ENCODE data around the gene DLL1.

DLL1 gene

GRCh38 chr6:170289951-170290295, 955 bp downstream of the DLL1 start:
- peak overlapping the region; percentile 85 for H3K4me3 Mint-ChIP-seq
- H3K27me3 Mint-ChIP-seq = peaks cover 41% of the 10 kb centered on the region
- no peak overlapping the region for H3K27ac Mint-ChIP-seq
- H3K36me3 Mint-ChIP-seq (ENCODE audit: low read depth) = peaks cover 6% of the 10 kb centered on the region
- peaks cover 32% of the 10 kb centered on the region for H3K4me1 Mint-ChIP-seq (ENCODE audit: low read depth)
- H3K9me3 Mint-ChIP-seq = no peaks in the 10 kb centered on the region

GRCh38 chr6:170289180-170289931, 1.5 kb downstream of the DLL1 start:
- Mint-ChIP-seq H3K4me3 (peak overlapping the region; percentile 80), H3K4me1 (ENCODE audit: low read depth) (peaks cover 28% of the 10 kb centered on the region), H3K9me3 (no peaks in the 10 kb centered on the region), H3K27me3 (peaks cover 35% of the 10 kb centered on the region), H3K27ac (no peak overlapping the region), H3K36me3 (ENCODE audit: low read depth) (peaks cover 6% of the 10 kb centered on the region)

- Mint-ChIP-seq H3K9me3 (no peaks in the 10 kb centered on the region), H3K4me3 (peak overlapping the region; percentile 80), H3K4me1 (ENCODE audit: low read depth) (peaks cover 28% of the 10 kb centered on the region), H3K27me3 (peaks cover 30% of the 10 kb centered on the region), H3K27ac (peak overlapping the region; percentile 38), H3K36me3 (ENCODE audit: low read depth) (peaks cover 6% of the 10 kb centered on the region)
These were observed 2.1 kb downstream of the DLL1 start for GRCh38 chr6:170288852-170289179.

GRCh38 chr6:170288091-170288631, 2.7 kb downstream of the DLL1 start:
- Mint-ChIP-seq H3K4me3 (peak overlapping the region; percentile 80), H3K27ac (peak overlapping the region; percentile 38), H3K27me3 (peaks cover 23% of the 10 kb centered on the region), H3K9me3 (no peaks in the 10 kb centered on the region), H3K36me3 (ENCODE audit: low read depth) (peaks cover 6% of the 10 kb centered on the region), H3K4me1 (ENCODE audit: low read depth) (peaks cover 26% of the 10 kb centered on the region)

- Mint-ChIP-seq H3K27ac (no peak overlapping the region), H3K4me3 (no peak overlapping the region), H3K36me3 (ENCODE audit: low read depth) (peaks cover 10% of the 10 kb centered on the region), H3K9me3 (no peaks in the 10 kb centered on the region), H3K27me3 (peaks cover 16% of the 10 kb centered on the region), H3K4me1 (ENCODE audit: low read depth) (peaks cover 19% of the 10 kb centered on the region)
These were observed 3.5 kb downstream of the DLL1 start for GRCh38 chr6:170287371-170287876.

- H3K27me3 Mint-ChIP-seq = peaks cover 10% of the 10 kb centered on the region
- no peak overlapping the region for H3K27ac Mint-ChIP-seq
- peaks cover 13% of the 10 kb centered on the region for H3K4me1 Mint-ChIP-seq (ENCODE audit: low read depth)
- peaks cover 10% of the 10 kb centered on the region for H3K36me3 Mint-ChIP-seq (ENCODE audit: low read depth)
- no peak overlapping the region for H3K4me3 Mint-ChIP-seq
- no peaks in the 10 kb centered on the region for H3K9me3 Mint-ChIP-seq
These were observed 4.0 kb downstream of the DLL1 start for GRCh38 chr6:170286934-170287265.

GRCh38 chr6:170286246-170286933, 4.5 kb downstream of the DLL1 start:
- Mint-ChIP-seq H3K27me3 (peaks cover 7% of the 10 kb centered on the region), H3K4me3 (no peak overlapping the region), H3K27ac (no peak overlapping the region)

GRCh38 chr6:170285482-170285881, 5.4 kb downstream of the DLL1 start:
- Mint-ChIP-seq H3K4me1 (ENCODE audit: low read depth) (peaks cover 10% of the 10 kb centered on the region), H3K4me3 (no peak overlapping the region), H3K36me3 (ENCODE audit: low read depth) (peaks cover 10% of the 10 kb centered on the region), H3K27me3 (peaks cover 7% of the 10 kb centered on the region), H3K9me3 (no peaks in the 10 kb centered on the region), H3K27ac (no peak overlapping the region)

More at GRCh38 chr6:170286246-170286933, 4.5 kb downstream of the DLL1 start:
- Mint-ChIP-seq H3K36me3 (ENCODE audit: low read depth) (peaks cover 10% of the 10 kb centered on the region), H3K9me3 (no peaks in the 10 kb centered on the region), H3K4me1 (ENCODE audit: low read depth) (peaks cover 10% of the 10 kb centered on the region)

GRCh38 chr6:170284866-170285469, 5.9 kb downstream of the DLL1 start:
- Mint-ChIP-seq H3K9me3 (no peaks in the 10 kb centered on the region), H3K4me1 (ENCODE audit: low read depth) (peaks cover 11% of the 10 kb centered on the region), H3K27ac (no peak overlapping the region), H3K27me3 (peaks cover 9% of the 10 kb centered on the region), H3K4me3 (no peak overlapping the region), H3K36me3 (ENCODE audit: low read depth) (peaks cover 10% of the 10 kb centered on the region)

- H3K4me1 Mint-ChIP-seq (ENCODE audit: low read depth) = peaks cover 18% of the 10 kb centered on the region
These were observed 6.6 kb downstream of the DLL1 start for GRCh38 chr6:170284126-170284773.

GRCh38 chr6:170283212-170284081, 7.4 kb downstream of the DLL1 start:
- Mint-ChIP-seq H3K4me3 (no peak overlapping the region), H3K27ac (no peak overlapping the region), H3K27me3 (peaks cover 9% of the 10 kb centered on the region), H3K9me3 (no peaks in the 10 kb centered on the region), H3K36me3 (ENCODE audit: low read depth) (peaks cover 4% of the 10 kb centered on the region), H3K4me1 (ENCODE audit: low read depth) (peaks cover 19% of the 10 kb centered on the region)

More at GRCh38 chr6:170284126-170284773, 6.6 kb downstream of the DLL1 start:
- H3K9me3 Mint-ChIP-seq = no peaks in the 10 kb centered on the region
- no peak overlapping the region for H3K4me3 Mint-ChIP-seq
- H3K27me3 Mint-ChIP-seq = peaks cover 15% of the 10 kb centered on the region
- H3K36me3 Mint-ChIP-seq (ENCODE audit: low read depth) = peaks cover 10% of the 10 kb centered on the region
- H3K27ac Mint-ChIP-seq = no peak overlapping the region

- Mint-ChIP-seq H3K36me3 (ENCODE audit: low read depth) (peaks cover 4% of the 10 kb centered on the region), H3K27ac (no peak overlapping the region), H3K4me3 (no peak overlapping the region), H3K4me1 (ENCODE audit: low read depth) (peaks cover 23% of the 10 kb centered on the region), H3K27me3 (peaks cover 8% of the 10 kb centered on the region), H3K9me3 (no peaks in the 10 kb centered on the region)
These were observed 8.2 kb downstream of the DLL1 start for GRCh38 chr6:170282512-170283158.

- peaks cover 4% of the 10 kb centered on the region for H3K36me3 Mint-ChIP-seq (ENCODE audit: low read depth)
- H3K4me3 Mint-ChIP-seq = no peak overlapping the region
- H3K27me3 Mint-ChIP-seq = peaks cover 8% of the 10 kb centered on the region
- no peak overlapping the region for H3K27ac Mint-ChIP-seq
- peaks cover 32% of the 10 kb centered on the region for H3K4me1 Mint-ChIP-seq (ENCODE audit: low read depth)
- H3K9me3 Mint-ChIP-seq = no peaks in the 10 kb centered on the region
These were observed 9.3 kb downstream of the DLL1 start for GRCh38 chr6:170281331-170282292.

Measured in stimulated activated naive CD8-positive, alpha-beta T cell treated with anti-CD3 and anti-CD28 coated beads, Interleukin-15, Interleukin-2, amounts not matched to agents 100 ng/mL and 50 ng/mL, for 24 hours (primary cell).